GM18870 (cell line): Measurements from ENCODE around the gene MNAT1.
"Not testable (repeated sequence)": the region's sequence is repeated elsewhere in the genome, so short reads cannot be mapped to it uniquely, and the experiment has no call there.

Experiments used
- ATAC-seq: cut with Tn5 transposase; IDR thresholded peaks from one replicate; pipeline ENCODE4 v1.9.1; 2021; ENCODE audit warnings: moderate library complexity; ENCODE audit not compliant: unreplicated experiment

The MNAT1 gene

DNA sequence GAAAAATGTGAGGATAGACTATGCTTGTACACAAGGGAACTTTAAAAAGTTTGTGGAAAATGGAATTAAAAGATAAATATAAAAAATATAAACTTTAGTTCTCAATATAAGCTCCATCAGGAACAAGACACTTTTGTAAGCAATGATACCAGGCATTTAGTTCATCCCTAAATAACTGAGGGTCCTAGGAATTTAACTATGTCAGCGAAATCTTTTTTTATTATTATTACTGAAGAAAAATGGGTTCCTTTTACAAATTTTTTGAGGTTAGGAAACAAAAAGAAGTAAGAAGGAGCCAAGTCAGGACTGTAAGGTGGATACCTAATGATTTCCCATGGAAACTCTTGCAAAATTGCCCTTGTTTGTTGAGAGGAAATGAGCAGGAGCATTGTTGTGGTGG, 143.6 kb downstream of the MNAT1 start:
- ATAC-seq = no peak

GRCh38 chr14:60878536-60878935, 144.0 kb downstream of the MNAT1 start:
- ATAC-seq = no peak

DNA sequence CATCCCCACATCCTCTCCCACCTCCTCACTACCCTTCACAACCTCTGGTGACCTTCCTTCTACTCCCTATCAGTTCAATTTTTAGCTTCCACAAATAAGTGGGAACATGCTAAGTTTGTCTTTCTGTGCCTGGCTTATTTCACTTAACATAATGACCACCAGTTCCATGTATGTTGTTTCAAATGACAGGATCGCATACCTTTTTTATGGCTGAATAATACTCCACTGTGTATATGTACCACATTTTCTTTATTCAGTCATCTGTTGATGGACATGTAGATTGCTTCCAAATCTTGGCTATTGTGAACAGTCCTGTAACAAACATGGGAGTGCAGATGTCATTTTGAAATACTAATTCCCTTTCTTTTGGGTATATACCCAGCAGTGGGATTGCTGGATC, 147.7 kb downstream of the MNAT1 start:
- no peak for ATAC-seq

GRCh38 chr14:60884134-60884533, 149.6 kb downstream of the MNAT1 start:
- no peak for ATAC-seq

DNA sequence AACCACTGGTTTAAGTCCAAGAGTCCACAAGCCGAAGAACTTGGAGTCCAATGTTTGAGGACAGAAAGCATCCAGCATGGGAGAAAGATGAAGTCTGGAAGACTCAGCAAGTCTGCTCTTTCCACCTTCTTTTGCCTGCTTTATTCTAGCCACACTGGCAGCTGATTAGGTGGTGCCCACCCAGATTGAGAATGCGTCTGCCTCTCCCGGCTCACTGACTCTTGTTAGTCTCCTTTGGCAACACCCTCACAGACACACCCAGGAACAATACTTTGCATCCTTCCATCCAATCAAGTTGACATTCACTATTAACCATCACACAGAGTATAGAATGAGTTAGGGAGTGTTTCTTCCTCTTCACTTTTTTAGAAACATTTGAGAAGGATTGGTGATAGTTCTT, 156.1 kb downstream of the MNAT1 start:
- ATAC-seq = not testable (repeated sequence)

- no peak for ATAC-seq
Measured at GRCh38 chr14:60893911-60894310, 159.3 kb downstream of the MNAT1 start.

DNA sequence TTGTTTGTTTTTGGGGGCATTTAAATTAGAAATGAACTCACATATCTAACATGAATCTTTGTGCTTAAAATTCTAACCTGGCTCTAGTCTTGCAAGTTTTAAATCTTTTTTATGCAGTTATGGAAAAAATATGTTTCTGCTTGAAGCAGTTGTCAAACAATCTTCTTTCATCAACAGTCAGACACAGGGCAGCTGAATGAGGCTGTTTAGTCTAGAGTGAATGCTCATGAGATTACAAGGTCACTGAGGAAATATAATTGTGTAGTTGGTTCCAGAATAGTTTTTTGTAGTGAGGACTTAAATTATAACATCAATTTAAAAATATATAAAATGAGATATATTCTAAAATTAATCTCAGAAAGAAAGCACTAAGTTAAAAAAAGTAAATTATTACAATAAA, 169.8 kb downstream of the MNAT1 start:
- no peak for ATAC-seq

- ATAC-seq = no peak
Measured at GRCh38 chr14:60905923-60906322, 171.4 kb downstream of the MNAT1 start.

- ATAC-seq = no peak
Measured at GRCh38 chr14:60915781-60916180, 181.2 kb downstream of the MNAT1 start.

GRCh38 chr14:60922050-60922449, 187.5 kb downstream of the MNAT1 start:
- no peak for ATAC-seq

DNA sequence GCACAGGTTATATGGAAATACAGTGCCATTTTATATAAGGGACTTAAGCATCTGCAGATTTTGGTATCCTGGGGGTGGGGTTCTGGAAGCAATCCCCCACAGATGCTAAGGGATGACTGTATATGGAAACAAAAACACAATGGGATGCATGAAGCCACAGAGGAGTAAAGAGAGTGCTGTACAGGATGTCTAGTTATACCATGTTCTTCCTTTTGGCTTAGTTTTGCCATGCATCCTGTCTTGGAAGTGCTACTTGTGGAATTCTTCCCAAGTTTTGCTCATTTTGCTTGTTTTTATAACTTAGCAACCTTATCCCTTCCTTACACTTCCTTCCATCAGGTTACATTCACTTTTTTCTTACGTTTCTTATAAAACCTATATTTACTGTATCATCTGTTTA, 190.7 kb downstream of the MNAT1 start:
- no peak for ATAC-seq

GRCh38 chr14:60926002-60926401, 191.4 kb downstream of the MNAT1 start:
- peak; percentile 97 for ATAC-seq

DNA sequence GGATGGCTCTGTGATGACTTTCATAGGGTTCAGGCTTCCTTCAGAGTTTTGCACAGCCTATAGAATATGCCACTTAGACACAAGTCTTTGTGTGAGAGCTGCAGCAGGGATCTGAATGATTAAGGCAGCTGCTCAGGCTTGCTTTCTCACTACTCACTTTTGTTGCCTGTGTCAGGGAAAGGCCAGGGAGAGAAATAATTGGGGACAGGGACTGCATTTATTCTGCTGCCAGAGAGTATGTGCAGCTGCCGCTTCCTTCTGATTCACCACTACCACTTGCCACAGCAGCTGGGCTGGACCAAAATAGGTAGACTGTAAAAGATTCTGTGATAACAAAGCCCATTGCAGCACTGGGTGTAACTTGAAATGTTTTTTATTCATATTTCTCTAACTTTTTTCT, 196.7 kb downstream of the MNAT1 start:
- no peak for ATAC-seq

GRCh38 chr14:60933920-60934655, 199.5 kb downstream of the MNAT1 start:
- ATAC-seq = no peak

DNA sequence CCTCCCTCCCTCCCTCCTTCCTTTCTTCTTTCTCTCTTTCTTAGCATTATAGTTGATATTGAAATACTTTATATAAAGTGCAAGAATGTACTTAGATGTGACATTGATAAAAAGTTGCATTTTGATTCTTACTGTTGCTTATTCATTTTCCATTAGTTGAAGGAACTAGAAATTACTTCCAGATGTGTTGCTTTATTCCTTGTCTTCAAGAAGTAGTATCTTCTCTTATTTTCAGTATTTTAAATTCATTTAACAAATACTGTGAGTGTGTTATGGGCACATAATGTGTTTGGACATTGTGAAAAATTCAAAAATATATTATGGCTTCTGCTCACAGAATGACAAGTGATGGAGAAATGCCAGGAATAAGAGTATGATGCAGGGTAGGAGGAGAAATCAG, 200.8 kb downstream of the MNAT1 start:
- ATAC-seq = no peak

DNA sequence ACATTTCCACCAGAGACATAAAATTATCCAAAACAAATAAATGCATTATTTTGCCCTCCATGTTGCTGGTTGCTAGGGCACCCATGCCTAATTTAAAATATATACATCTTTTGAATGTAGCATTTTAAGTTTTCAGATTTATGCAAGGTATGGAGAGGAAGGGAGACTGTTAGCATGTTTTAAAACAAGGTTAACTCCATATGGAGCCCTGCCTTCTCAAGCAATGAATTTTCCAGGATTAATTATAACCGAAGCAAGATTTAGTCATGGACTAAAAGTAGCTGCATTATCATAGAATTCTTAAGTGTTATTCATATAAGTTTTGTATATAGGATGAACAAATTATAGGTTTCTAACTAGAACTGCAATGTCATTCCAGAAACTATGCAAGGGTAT, 209.1 kb downstream of the MNAT1 start:
- ATAC-seq = no peak

- no peak for ATAC-seq
Measured at GRCh38 chr14:60944204-60944603, 209.6 kb downstream of the MNAT1 start.

DNA sequence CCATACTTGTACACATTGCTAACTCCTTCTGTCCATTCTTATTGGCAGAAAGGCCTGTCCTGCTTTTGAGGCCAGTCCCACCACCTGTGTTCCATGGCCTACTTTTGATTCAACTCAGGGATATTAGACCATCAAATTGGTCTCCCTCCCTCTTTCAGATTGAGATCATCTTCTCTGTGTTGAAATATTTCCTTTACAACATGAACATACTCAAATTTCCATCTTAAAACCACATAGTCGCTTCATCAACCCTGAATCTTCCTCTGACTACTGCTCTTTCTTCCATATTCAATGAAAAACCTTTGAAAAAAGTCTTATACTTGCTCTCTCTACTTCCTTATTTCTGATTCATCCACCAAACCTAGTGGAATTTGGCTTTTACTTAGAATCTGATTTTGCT, 211.4 kb downstream of the MNAT1 start:
- ATAC-seq = no peak

DNA sequence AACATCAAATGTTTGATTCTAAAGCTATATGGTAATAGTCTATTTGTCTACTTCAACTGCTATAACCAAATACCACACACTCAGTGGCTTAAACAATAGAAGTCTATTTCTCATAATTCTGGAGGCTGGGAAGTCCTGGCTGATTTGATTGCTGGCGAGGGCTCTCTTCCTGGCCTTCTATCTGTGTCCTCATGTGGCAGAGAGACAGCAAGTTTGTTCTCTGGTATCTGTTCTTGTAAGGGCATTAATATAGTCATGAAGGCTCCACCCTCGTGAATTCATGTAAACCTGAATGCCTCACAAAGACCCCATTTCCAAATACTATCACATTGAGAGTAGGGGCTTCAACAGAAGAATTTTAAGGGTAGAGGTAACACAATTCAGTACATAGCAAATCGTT, 212.2 kb downstream of the MNAT1 start:
- no peak for ATAC-seq

DNA sequence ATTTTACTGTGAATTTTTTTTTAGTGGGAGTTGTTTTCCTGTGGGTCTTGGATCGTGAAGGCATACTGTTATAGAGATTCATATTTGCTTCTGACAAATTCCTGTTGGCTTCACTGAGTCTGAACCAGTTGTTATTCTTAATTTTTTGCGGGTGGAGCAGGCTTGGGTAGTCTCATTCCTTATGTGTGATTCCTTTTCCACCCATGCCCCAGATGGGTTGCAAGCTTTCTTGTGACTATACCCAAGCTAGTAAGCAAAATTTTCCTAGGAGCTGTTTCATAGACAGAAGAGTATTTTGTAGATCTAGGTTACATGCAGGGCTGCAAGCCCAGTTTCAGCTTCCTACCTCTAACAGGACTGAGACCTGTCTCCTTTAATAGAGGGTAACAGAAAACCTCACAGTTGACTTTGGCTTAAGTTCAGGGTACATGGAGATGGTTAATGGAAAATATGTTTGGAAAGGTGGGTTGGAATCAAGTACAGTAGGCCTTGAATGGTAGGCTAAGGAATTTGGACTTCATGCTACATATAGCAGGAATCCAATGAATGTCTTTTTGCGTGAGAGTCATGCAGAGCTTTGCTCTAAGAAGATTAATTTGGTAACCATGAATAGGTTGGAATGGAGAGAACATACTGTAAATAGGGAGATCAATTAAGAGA, 217.3 kb downstream of the MNAT1 start:
- ATAC-seq = no peak

GRCh38 chr14:60956202-60956601, 221.6 kb downstream of the MNAT1 start:
- ATAC-seq = no peak

GRCh38 chr14:60956632-60957031, 222.1 kb downstream of the MNAT1 start:
- ATAC-seq = no peak

DNA sequence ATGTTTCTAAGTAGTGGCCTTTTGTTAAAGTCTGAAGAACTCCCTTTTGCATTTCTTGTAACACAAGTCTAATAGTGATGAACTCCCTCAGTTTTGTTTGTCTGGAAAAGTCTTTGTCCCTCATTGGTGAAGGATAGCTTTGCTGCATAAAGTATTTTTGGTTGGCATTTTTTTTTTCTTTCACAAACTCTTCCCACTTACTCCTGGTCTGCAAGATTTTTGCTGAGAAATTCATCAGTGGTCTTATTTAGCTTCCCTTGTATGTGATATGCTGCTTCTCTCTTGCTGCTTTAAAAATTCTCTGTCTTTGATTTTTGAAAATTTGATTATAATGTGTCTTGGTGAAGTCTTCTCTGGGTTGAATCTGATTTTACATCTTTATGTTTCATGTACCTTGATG, 223.6 kb downstream of the MNAT1 start:
- ATAC-seq = no peak
